Left renal cortex interstitium (tissue), 4 donors: ENCODE measurements around the gene IGF2R. TPM values are rescaled to one million over a fixed set of nuclear protein-coding genes. Genes with fewer than 3 reads are reported as not detected.
"Not testable (repeated sequence)": the region's sequence is repeated elsewhere in the genome, so short reads cannot be mapped to it uniquely, and the experiment has no call there.

Experiments used
- DNase-seq, 4 donors: peaks; one replicate each; pipeline ENCODE4 v3.0.0-alpha.2; 2013; ENCODE audit warnings: low read depth in 4 of 4, low spot score in 2 of 4, missing footprints in 1 of 4
- polyA plus RNA-seq, 4 donors: library from polyadenylated mRNA; unstranded; fragments of 120-200 nt; gene quantifications; one replicate each; pipeline ENCODE4 v1.2.1, GENCODE V29; 2013; ENCODE audit not compliant: insufficient read length in 4 of 4

The IGF2R gene
- polyA plus RNA-seq, 4 donors = 50.5 to 67.8 (median 58.4) TPM

GRCh38 chr6:160116411-160116810, 147.5 kb downstream of the IGF2R start:
- DNase-seq = no peak

GRCh38 chr6:160117137-160117536, 148.3 kb downstream of the IGF2R start:
- no peak for DNase-seq

GRCh38 chr6:160118620-160119229, 149.8 kb downstream of the IGF2R start:
- no peak for DNase-seq

- DNase-seq = no peak
Observed at GRCh38 chr6:160120087-160120486, 151.2 kb downstream of the IGF2R start.

GRCh38 chr6:160121558-160121957, 152.7 kb downstream of the IGF2R start, which contains the start of gene SLC22A1:
Gene SLC22A1 (plus strand): TSS chr6:160121815. CDS start chr6:160121936, 121 bp downstream.
- no peak for DNase-seq

GRCh38 chr6:160121981-160122380, 153.1 kb downstream of the IGF2R start:
- DNase-seq = no peak

- DNase-seq = no peak
Observed at GRCh38 chr6:160122744-160123143, 153.9 kb downstream of the IGF2R start.

- no peak for DNase-seq
Observed at GRCh38 chr6:160124007-160124406, 155.1 kb downstream of the IGF2R start.

GRCh38 chr6:160124605-160125004, 155.7 kb downstream of the IGF2R start:
- no peak for DNase-seq

- DNase-seq = not testable (repeated sequence)
Observed at GRCh38 chr6:160125105-160125504, 156.2 kb downstream of the IGF2R start.

GRCh38 chr6:160127270-160128124, 158.6 kb downstream of the IGF2R start:
- no peak for DNase-seq

GRCh38 chr6:160128125-160128683, 159.3 kb downstream of the IGF2R start:
- DNase-seq = no peak

- no peak for DNase-seq
Observed at GRCh38 chr6:160128879-160129516, 160.1 kb downstream of the IGF2R start.

- DNase-seq = no peak
Observed at GRCh38 chr6:160129881-160130615, 161.2 kb downstream of the IGF2R start.

- DNase-seq = no peak
Observed at GRCh38 chr6:160130729-160131484, 162.0 kb downstream of the IGF2R start.

GRCh38 chr6:160131636-160132296, 162.9 kb downstream of the IGF2R start:
- no peak for DNase-seq

GRCh38 chr6:160132297-160132637, 163.4 kb downstream of the IGF2R start:
- DNase-seq = no peak

GRCh38 chr6:160132776-160133338, 164.0 kb downstream of the IGF2R start:
- DNase-seq = no peak
